CD4-positive, alpha-beta T cell treated with Interleukin-21 for 1 hour (primary cell): ENCODE data around the gene DNAJB1.
"Not testable (repeated sequence)": the region's sequence is repeated elsewhere in the genome, so short reads cannot be mapped to it uniquely, and the experiment has no call there.

Experiments
- DNase-seq: peaks from one replicate; pipeline ENCODE4 v3.0.0-alpha.2; 2020

DNAJB1 gene

DNA sequence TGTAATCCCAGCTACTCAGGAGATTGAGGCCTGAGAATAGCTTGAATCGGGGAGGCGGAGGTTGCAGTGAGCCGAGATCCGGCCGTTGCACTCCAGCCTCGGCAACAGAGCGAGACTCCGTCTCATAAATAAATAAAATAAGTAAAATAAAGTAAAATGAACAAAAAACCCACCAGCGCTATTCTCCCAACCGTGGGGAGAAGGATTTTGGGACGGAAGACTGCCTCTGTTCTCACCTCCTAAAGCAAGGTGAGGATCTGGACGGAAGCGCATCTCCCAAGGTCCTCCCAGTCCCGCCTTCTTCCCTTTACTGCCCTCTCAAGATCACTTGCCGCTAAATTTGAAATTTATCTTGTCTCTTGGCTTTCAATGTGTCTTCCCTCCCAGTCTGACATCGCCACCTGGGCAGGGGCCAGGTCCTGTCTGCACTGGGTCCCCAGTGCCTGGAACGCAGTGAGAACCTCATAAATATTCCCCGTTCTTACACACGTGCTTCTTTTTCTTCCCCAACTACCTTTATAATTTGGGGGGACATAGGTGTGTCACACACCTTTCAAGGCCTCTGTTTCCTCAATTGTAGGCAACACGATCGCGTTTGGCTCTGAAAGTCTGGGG lies 1.2 kb upstream of the DNAJB1 start:
- no peak for DNase-seq

DNA sequence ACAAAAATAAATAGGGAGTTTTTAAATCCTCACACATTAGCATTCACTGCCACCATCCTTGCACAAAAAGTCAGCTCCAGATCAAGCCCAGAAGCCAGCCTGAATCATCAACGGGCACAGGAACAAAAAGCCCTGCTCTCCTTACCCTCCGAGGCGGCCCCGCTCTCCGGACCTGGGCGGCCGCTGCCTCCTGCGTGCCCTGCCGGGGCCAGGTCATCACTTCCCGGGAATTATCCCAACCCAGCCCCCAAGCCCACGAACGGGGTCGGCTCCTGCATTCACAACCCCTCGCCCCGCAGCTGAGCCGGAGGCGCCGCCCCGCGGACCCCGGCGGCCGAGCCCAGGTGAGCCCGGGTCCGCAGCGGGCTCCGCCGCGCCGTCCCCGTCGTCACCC lies 754 bp downstream of the DNAJB1 start:
- DNase-seq = no peak

DNA sequence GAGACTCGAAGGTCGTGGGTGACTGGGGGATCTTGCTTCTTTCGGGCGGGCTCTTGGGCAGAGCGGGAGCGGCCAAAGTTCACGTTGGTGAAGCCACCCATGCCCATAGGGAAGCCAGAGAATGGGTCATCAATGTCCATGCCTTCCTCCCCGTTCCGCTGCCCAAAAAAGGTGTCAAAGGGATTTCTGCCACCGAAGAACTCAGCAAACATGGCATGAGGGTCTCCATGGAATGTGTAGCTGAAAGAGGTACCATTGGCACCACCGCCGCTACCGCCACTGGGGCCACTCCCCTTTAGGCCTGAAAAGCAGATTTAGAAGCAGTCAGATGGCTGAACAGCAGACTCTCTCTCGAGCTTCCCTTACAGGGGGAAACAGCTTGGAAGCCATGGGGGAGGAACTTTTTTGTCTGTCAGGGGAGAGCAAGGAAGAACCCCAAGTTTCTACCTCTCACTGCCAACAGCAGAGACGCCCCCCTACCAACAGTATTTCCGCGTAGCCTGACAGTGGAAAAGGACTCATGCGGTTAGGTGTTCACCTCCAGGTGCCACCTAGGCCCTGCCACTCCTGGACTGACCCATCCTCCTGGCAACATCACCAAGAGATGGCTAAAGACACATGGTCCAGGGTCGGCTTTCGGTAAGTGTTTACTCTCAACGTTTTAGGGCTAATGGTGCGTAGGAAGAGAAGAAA lies 1.3 kb downstream of the DNAJB1 start:
- DNase-seq = peak; percentile 49

DNA sequence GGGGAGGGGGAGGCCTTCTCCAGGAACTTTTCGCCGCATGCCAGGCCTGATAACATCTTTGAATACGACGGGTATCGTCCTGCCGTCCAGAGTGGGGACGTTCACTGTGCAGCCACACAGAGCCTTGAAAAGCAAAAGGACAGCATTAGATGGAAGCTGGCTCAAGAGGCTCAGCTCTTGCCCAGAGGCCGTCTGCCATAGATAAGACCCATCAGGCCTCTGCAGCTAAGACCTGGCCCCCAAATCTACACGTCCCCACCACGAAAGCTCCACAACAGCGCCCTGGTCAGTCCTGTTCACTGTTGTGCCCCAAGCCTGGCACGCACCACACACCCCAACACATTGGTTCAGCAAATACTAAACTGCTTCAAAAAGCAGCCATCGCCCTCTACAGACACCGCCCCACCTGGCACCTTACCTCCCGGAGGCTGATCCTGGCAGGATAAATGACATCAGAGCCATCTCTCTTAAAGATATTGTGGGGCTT lies 2.1 kb downstream of the DNAJB1 start:
- peak; percentile 34 for DNase-seq

DNA sequence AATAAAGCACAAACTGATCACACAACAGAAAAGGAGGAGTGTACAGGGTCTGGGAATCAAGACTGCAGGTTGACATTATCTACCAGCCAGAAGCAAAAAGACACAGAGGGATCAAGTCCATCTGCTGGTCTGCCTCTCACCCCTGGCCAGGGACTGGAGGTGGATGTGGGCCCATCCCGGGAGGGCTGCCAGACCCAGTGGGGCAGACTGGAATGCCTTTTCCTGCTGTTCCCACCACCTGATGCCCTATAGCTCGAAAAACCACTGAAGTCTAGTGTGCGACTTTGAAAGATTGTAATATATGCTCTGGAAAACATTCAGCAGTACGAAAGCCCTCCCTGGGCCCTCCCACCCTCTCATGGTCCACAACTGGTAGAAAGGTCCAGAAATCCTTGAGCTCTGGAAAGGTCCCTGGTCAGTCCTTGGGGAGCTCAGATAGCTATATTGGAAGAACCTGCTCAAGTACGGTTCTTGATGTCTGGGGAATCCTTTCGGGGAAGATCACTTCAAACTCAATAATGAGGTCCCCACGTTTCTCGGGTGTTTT lies 2.6 kb downstream of the DNAJB1 start:
- peak; percentile 28 for DNase-seq

DNA sequence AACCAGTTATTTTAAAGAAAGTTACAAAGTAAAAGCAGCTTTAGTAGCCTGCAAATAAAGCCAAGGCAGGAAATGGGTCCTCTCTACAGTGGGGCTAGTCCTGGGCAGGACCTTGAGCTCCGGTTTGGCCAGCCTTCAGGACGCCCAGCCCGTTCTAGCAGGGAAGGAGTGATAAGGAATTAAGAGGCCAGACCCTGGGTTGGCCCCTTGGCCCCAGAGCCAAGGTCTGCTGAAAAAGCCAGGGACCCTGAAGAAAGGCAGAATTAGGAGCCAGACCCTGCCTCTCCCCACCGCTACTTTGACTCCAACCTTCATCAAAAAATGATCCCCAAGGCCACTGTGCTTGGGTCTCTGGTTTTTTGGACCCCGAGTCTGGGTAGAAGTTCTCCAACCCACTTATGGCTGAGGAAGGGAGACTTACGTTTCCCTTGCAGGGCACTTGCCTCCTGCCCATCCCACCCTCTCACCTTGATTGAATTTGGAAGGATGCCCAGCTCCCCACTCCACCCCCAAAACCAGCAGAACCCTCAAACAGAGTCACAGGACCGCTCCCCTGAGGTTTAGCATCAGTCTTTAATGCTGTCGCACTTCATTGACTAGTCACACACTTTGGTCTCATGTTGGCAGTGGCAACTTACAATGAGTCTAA lies 3.9 kb downstream of the DNAJB1 start:
- peak; percentile 46 for DNase-seq

DNA sequence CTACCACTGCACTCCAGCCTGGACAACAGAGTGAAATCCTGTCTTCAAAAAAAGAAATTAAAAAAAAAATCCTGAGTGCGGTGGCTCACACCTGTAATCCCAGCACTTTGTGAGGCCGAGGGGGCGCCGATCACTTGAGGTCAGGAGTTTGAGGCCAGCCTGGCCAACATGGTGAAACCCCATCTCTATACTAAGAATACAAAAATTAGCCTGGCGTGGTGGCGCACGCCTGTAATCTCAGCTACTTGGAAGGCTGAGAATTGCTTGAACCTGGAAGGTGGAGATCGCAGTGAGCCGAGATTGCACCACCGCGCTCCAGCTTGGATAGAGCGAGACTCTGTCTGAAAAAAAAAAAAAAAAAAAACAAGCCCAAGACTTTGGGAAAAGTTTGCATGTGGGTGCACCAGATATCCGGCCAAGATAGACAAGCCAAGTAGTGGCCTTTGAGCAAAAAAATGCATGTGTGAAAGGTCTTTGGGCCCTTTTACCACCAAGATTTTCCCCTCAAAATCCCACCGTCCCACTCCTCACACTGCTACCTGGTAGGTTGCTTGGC lies 5.7 kb downstream of the DNAJB1 start:
- peak; percentile 48 for DNase-seq

DNA sequence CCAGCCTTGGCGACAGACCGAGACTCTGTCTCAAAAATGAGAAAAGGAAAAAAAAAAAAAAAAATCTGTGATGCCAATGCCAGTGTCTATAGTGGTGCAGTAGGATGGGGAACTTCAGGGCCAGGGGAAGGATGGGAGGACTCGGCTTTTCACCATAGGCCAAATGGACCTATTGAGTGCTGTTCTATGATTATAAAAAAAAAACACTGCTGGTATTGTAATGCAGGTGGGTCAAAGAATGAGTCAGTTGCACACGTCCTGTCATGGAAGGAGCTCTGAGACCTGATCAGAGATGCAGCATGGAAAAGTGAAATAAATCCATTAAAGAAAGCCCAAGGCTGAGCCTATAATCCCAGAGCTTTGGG lies 7.0 kb downstream of the DNAJB1 start:
- peak; percentile 21 for DNase-seq

DNA sequence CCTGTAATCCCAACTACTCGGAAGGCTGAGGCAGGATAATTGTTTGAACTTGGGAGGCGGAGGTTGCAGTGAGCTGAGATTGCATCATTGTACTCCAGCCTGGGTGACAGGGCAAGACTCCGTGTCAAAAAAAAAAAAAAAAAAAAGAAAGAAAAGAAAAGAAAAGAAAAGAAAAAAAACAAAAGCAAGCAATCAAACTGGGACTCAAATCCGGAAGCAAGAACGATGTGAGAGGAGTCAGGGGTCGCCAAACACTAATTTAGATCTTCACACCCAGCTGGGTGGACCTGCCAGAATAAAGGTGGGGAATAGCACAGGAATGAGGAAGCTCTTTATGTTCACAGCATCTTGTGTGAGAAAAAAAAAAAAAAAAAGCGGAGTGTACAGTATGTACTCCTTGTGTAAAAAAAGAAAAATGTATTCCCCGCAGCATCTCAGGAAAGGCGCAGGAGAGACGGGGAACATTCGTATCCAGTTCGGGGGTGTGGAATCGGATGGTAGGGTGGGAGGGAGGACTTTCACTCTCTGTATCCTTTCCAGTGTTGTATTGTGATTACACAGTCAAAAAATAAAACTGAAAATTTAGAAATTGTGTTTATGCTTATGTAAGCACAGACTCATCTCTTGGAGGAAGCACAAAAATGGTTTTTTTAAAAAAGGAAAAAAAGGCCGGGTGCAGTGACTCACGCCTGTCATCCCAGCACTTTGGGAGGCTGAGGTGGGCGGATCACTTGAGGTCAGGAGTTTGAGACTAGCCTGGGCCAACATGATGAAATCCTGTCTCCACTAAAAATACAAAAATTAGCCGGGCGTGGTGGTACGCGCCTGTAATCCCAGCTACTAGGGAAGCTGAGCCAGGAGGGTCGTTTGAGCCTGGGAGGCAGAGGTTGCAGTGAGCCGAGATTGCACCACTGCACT lies 7.6 kb downstream of the DNAJB1 start:
- DNase-seq = peak; percentile 29

DNA sequence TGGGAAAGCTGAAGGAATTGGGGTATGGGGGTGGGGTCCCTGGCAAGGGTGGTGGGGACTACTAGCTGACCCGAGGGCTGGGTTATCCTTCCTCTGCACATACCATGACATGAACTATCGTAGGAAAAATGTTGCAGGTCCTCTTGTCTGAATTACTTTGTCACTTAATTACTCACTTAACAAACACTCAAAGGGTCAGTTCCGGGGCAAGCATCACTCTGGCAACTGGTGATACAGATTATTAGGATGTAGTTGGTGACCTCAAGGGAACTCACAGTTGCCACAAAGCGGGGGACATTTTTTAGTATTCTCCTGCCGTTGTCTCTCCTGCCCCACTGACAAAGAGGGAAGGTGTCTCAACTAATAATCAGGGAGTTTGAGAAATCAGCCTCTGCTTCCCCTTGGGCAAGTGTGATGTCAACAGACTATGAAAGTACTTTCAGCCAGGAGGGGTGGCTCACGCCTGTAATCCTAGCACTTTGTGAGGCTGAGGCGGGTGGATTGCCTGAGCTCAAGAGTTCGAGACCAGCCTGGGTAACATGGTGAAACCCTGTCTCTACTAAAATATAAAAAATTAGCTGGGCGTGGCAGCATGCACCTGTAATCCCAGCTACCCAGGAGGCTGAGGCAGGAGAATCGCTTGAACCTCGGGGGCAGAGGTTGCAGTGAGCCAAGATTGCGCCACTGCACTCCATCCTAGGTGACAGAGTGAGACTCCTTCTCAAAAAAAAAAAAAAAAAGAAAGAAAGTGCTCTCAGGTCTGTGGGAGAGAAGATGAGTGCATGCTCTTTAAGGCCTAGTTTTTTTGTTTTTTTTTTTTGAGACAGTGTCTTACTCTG lies 10.3 kb downstream of the DNAJB1 start:
- DNase-seq = peak; percentile 27

DNA sequence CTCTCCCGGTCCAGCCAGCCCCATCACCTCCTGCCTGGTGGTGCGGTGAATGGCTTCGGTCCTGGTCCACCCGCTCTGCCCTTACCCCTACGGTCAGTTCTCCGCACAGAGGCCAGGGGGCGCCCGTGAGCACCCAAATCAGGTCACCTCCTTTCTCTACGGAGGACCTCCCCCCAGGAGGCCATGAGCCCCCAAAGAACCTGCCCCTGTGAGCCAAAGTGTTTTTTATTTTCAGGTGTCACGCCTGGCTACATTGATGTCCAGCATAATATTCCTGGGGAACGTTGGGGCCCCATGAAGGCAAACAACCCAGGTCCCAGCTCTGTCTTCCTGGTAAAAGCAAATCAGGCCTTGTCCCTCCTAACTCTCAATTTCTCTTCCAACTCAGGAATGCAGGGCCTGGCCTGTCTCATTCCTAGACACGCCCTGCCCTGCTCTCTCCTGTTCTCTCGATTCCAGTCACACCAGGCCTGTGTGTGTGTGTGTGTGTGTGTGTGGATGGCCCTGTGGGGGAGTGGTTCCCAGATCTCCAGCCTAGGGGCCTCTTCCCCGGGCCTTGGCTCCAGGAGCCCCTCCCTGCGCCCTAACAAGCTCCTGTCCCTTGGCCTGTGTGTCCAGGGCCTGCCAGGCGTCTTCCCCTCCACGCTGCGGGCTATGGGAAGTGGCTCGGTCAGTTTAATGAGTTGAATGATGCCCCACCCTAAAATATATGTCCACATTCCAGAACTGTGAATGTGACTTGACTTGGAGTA lies 12.5 kb downstream of the DNAJB1 start:
- peak; percentile 79 for DNase-seq

DNA sequence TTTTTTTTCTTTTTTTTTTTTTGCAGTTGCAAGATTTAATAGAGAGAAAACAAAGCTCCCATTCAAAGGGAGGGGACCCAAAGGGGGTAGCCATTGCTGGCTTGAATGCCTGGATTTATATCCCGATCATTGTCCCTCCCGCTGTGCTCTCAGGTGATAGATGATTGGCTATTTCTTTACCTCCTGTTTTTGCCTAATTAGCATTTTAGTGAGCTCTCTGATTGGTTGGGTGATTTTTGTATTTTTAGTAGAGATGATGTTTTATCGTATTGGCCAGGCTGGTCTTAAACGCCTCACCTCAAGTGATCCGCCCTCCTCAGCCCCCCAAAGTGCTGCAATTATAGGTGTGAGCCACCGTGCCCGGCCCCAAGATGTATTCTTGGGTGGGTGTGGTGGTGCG lies 13.6 kb downstream of the DNAJB1 start:
- not testable (repeated sequence) for DNase-seq

DNA sequence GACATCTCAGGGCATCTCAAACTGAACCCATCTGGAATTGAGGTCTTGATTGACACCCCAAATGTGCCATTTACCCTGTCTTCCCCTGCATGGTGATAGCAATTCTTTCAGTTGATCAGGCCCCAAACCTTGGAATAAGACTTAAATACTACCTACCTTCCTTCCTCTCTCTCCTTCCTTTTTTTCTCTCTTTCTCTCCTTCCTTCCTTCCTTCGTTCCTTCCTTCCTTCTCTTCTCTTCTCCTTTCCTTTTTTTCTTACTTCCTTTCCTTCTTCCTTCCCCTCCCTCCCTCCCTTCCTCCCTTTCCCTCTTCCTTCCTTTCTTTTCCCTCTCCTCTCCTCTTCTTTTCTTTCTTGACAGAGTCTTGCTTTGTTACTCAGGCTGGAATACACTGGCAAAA lies 14.9 kb downstream of the DNAJB1 start:
- DNase-seq = no peak

DNA sequence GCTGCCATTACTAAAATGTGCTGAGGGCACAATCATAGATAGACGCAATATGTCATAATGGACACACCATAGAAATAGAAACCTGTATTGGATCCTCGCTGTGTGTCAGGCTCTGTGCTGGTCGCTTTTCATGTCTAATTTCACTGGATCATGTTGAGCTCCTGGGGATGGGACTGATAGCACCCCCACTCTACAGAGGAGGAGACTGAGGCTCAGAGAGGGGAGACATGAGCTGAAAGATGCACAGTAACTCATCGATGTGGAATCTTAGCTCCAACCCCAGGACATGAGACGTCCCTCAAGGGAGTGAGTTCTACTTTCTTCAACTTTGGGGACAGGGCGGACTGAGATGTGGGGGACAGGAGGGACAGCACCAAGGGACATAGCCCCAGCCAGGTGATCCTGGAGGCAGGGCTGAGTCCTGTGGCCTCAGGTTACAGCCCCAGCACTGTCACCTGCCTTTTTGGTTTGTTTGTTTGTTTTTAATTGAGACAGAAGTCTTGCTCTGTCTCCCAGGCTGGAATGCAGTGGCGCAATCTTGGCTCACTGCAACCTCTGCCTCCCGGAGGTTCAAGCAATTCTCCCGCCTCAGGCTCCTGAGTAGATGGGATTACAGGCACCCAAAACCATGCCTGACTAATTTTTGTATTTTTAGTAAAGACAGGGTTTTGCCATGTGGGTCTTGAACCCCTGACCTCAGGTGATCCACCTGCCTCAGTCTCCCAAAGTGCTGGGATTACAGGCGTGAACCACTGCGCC lies 15.7 kb downstream of the DNAJB1 start:
- DNase-seq = no peak

DNA sequence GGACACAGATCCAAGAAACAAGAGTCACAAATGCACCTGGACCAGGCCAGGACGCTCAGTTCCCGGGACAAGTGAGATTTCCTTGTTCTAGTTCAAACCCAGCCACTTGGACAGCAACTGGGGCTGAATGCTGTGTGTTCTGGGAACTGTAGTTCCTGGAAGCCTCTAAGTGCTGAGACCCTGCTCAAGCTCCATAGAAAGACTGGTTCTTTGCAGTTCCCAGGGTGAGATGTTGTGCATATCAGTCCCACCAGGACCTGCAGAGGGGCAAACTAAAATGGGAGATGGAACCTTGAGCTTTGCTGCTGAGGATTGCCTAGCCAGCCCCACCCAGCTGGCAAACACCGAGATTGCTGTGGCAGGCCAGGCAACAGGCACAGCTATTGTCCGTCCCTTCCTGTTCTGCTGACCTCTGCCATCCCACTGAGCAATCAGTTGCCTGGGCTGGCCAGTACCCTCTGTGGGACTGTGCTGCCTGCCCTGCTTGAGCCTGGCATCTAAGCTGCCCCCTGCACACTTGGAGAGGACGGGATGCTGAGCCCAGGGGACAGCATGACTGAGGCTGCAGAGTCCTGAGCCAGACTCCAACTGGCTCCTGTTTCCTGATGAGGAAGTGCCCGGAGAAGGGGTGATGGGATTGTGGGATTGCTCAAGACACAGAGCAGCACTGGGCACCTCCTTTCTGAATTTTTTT lies 20.8 kb downstream of the DNAJB1 start:
- no peak for DNase-seq

DNA sequence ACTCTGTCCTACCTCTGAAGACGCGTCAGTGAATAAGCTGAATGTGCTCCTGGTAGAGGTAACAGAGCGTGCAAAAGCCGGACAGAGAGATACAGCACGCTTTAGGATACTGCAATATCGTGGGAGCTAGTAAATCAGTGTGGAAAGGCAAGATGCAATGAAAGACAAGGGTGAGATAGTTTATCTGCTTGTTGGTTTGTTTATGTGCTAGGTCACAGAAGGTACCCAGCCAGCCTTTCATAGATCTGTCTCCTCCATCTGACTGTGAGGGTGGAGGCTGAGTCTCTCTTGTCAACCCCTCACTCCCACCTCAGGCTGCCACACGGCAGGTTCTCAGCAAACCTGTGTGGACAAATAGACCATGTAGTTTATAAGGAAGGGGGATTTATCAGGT lies 21.4 kb downstream of the DNAJB1 start:
- DNase-seq = no peak

DNA sequence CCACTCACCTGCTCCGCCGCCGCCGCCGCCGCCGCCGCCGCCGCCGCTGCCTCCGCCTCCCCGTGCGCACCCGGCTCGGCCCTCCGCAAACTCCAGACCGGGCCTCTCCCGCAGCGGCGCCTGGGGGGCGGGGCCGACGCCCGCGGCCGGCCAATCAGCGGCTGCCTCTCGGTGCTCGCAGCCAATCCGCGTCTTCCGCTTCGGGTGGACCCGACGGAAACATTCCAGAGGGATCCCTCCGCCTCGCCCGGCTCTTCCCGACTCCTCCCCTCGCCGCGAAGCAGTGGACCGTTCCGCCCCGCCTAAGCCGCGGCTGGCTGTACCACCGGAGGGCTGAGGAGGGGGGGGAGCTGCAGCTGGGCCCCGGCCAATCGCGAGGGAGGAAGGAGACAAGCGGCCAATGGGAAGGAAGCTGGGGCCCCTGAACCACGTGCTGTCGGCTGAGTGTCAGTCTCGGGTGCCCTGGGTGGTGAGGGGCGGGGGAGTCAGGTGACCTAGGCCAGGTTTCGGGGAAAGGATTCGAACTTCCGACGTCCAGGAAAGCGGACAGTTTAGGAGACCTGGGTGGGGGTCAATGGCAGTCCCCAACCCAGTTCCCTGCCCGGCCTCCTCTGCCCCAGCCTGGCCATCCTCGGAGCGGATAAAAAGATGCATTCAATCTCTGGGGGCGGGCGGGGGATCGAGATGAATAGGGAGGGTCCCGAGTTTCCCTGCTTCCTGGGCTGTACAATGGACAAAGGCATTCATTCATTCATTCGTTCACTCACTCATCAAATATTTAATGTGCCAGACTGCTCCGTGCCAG lies 22.0 kb downstream of the DNAJB1 start, which contains the start of gene GIPC1:
TSS of gene GIPC1 (minus strand) at position 99 of the 805 bp plus-strand sequence. CDS start 13,151 bp downstream, outside the sequence.
- DNase-seq = peak; percentile 87

DNA sequence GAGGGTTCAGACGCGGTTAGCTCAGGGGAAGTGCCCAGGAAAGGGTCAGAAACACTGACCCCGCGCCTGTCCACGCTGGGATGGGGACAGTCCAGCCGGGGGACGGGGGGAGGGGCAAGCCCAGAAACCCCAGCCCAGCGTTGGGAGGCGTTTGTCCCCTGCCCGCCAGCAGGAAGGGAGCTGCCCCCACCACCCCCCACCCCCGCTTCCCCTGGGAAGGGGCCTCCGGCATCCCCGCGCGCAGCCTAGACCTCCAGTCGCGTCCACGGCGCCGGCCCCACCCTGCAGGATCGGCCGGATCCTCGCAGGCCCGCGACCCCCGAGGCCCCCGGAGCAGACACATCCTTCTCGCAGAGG lies 22.5 kb downstream of the DNAJB1 start:
- no peak for DNase-seq
